Uterus (tissue), 2 donors: ENCODE data around the gene SCARF2.

Source experiments
- POLR2A ChIP-seq, 2 donors: fragments of 450-650 bp; IDR thresholded peaks; one replicate each; pipeline ENCODE4 v1.6.1; 2016; ENCODE audit warnings: antibody characterized with exemption in 2 of 2, mild to moderate bottlenecking in 1 of 2, moderate library complexity in 1 of 2
- TF ChIP-seq, protein P1 (sequence below), 4 experiments: fragments of 200-600 bp in 2 of 4; fragments of 450-650 bp in 2 of 4; sonication (generic) in 2 of 4; IDR thresholded peaks; one replicate each; pipeline ENCODE4 v1.5.1; 2016 to 2019; ENCODE audit warnings: antibody characterized with exemption in 4 of 4, mild to moderate bottlenecking in 2 of 4, moderate library complexity in 1 of 4

DNA sequence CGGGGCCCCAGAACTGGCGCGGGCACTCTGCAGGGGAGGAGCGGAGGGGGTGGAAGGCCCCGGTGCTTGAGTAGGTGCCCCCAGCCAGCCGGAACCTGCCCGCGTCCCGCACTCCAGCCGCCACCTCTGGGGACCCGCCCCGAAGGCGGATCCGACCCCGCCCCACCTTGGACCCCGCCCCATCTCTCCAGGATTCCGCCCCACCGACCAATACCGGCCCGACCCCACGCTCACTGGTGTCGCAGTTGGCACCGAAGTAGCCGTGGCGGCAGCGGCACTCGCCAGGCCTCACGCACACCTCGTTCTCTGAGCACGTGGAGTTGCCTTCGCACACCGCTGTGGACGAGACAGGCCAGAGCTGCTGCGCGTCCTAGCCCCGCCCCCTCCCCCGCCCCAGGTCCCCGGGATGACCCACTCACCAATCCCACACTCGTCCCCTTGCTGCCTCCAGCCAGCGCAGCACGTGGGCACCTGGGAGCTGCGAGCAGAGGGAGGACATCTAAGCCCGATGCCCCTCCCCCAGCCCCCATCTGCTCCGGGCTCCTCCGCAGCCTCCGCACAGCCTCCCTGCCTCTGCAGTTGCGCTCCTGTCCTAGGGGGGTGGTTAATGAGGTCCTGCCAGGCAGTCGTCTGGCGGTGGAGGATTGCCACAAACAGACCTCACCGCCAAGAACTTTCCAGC is 6.0 kb downstream of the SCARF2 start:
- TF ChIP-seq, protein P1, sequence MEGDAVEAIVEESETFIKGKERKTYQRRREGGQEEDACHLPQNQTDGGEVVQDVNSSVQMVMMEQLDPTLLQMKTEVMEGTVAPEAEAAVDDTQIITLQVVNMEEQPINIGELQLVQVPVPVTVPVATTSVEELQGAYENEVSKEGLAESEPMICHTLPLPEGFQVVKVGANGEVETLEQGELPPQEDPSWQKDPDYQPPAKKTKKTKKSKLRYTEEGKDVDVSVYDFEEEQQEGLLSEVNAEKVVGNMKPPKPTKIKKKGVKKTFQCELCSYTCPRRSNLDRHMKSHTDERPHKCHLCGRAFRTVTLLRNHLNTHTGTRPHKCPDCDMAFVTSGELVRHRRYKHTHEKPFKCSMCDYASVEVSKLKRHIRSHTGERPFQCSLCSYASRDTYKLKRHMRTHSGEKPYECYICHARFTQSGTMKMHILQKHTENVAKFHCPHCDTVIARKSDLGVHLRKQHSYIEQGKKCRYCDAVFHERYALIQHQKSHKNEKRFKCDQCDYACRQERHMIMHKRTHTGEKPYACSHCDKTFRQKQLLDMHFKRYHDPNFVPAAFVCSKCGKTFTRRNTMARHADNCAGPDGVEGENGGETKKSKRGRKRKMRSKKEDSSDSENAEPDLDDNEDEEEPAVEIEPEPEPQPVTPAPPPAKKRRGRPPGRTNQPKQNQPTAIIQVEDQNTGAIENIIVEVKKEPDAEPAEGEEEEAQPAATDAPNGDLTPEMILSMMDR (IDR thresholded peaks at IDR 0.05): no peak
- TF ChIP-seq POLR2A (IDR thresholded peaks at IDR 0.05): no peak
